Superior temporal gyrus (tissue), 1 donor: ENCODE results near the gene ADCYAP1R1.

Experiments used
- DNase-seq: peaks from one replicate; pipeline ENCODE4 v3.0.0-alpha.2; 2016; ENCODE audit errors: extremely low spot score

ADCYAP1R1 gene

GRCh38 chr7:31084226-31084625 lies 32.1 kb downstream of the ADCYAP1R1 start:
- DNase-seq, result no peak

- no peak for DNase-seq
Observed at GRCh38 chr7:31087351-31087750, 35.2 kb downstream of the ADCYAP1R1 start.

GRCh38 chr7:31091924-31092434 lies 39.9 kb downstream of the ADCYAP1R1 start:
- DNase-seq, result no peak

GRCh38 chr7:31092606-31093005 lies 40.5 kb downstream of the ADCYAP1R1 start:
- DNase-seq, result no peak

- DNase-seq, result no peak
Observed at GRCh38 chr7:31093282-31093681, 41.2 kb downstream of the ADCYAP1R1 start.

DNA sequence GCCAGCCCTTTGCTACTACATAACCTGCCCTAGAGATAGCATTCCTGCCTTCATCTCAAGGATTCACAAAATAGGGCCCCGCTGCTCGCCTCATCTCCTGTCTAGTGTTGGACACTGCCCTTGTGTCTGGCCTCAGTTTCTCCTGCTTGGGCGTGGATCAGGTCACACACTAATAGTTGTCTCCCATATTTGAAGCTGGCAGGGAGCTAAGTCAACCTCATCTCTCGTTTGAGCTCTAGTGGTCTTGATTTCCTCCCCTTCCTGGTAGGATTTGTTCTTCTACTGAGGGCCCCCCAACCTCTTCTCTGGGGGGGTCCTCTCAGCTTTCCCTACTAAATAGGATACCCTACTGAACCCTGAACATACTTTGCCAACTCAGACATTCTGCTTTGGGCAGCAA lies 42.2 kb downstream of the ADCYAP1R1 start:
- DNase-seq, result no peak

- no peak for DNase-seq
Observed at GRCh38 chr7:31095286-31096197, 43.4 kb downstream of the ADCYAP1R1 start.

GRCh38 chr7:31096198-31096876 lies 44.2 kb downstream of the ADCYAP1R1 start:
- no peak for DNase-seq

DNA sequence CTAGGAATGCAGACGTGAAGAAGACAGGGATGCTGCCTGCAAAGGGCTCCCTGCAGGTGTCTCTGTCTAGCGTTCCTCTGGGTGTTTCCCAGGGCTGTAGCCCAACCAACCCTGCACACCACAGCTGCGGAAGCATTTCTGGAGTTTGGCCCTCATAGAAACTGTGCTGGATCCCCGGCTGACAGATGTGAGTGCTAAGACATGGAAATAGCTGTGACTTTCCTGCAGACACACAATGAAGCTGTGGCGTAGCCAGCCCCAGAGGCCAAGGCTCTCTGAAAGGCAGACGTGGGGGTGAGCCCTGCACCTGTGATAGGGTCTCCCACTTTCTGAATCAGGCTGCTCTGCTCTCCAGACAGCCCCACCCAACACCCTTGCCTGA lies 44.8 kb downstream of the ADCYAP1R1 start:
- no peak for DNase-seq

GRCh38 chr7:31098642-31099360 lies 46.7 kb downstream of the ADCYAP1R1 start:
- no peak for DNase-seq

DNA sequence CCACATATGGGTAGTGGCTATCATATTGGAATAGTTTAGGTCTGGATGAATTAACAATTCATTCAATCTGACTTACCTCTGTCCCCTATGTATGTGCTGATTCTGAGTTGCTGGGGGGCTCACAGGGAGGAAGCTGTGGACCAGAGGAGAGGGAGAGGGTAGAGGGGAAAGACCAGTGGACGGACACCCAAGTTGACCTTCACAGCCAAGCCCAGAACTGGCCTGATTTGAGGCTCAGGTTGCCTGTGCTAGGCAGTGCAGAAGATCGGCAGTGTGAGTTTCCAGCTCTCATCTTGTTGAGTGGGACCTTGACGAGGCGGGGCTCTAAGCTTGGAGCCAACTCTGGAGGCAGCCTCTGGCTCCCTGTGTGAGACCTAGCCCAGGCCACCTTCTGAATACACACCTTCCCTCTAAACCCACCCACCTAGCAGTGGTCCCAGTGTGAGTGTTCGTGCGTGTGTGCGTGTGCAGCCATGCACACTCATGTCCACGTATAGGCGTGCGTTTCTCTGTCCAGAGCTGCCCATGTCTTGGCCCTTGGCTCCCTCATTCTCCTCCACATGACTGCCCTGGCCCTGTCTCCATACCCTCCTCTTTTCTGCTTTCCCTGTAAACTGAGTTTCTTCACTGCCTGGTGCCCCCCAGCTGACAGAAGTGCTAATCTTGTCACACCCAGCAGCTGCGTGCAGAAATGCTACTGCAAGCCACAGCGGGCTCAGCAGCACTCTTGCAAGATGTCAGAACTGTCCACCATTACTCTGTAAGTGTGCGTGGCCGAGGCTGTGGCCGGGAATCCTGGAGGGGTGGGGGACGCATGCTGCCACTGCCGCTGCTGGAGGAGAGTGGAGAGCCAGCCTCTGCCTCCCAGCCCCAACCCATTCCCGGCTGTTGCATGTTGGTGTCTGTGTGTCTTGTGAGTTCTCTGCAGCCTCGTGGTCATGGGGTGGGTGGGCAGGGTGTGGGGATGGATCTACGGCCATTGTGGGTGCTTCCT lies 47.6 kb downstream of the ADCYAP1R1 start:
- no peak for DNase-seq

DNA sequence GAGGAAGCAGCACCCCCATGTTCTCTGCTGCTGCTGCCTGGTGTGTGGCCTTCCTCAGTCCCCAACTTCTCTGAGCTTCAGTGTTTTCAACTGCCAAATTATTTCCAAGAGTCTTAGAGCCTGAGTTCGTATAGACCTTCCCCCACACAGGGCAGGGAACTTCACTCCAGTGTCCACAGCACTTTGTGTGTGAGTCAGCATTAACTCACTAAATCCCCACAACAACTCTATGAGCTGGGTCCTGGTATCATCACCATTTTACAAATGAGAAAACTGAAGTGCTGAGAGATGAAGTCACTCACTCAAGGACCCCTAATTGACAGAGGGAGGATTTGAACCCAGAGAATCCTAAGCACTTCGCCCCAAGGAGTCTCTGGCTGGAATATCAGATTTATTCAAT lies 48.3 kb downstream of the ADCYAP1R1 start:
- no peak for DNase-seq

DNA sequence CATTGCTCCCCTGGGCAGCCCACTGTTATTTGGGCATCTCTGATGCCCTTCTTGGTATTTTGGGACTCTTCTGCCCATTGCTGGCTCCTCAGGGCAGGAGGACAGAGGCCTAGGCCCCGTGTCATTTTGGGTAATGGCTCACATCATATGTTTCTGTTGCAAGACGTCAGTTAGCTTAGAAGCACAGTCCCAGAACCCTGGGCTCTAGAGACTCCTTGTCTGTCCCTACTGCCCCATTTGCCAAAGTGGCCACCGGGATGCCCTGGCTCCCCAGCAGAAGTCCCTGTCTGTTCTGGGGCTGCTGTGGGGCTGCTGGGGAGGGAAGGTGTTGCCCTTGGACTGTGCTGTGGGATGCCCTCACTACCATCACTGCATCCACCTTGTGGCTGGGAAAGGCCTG lies 48.8 kb downstream of the ADCYAP1R1 start:
- no peak for DNase-seq

DNA sequence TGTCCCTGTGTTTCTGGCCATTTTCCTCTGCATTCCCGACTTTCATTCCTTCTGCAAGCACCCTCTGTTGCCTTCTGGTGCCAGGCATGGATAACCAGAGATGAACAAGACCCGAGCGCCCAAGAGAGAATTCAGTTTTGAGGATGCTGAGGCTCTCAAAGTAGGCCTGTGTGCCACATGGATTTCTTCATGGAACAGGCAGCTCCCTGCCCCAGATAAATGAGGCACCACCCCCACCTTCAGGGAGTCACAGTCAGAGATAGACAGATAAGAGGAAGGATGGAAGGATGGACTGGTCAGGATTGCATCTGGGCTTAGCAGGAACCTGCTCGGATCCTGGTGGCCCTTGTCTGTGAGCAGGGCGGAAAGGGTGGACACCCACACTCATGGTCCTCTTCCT lies 49.4 kb downstream of the ADCYAP1R1 start:
- DNase-seq, result no peak

DNA sequence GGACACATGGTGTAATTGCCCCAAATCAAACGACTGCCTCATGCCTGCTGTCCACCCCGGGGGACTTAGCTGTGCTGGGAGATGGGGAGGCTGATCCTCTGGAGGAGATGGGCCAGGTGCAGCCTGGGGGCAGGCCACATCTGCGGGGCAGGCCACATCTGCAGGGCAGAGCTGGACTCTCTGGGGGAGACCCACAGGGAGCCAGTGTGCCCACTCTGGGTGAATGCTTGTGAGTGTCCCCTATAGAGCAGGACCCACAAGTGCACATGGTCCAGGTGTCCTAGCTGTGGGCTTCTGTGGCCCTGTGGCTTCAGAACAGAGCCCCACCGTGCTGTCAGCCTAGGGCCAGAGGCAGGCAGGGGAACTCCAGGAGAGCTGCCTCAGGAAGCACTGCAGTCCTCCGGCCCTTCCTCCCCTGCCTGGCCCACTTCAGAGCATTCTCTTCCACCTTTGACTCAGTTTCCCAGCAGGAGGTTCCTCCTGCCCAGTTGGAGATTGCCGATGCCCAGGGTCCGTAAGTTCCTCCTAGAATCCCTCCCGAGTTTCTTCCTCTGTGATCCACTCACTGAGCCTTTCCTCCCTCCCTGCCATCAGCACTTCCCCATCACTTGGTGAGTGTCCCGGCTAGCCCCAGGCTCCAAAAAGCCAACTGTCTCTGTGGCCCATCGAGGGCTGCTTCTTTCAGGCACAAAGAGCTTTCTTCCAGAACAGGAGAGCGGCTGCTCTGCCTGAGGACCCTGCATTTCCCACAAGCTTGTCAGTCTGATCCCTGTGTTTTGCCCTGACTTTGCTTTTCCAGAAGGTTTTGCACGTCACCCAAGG lies 50.3 kb downstream of the ADCYAP1R1 start:
- no peak for DNase-seq

- DNase-seq, result no peak
Observed at GRCh38 chr7:31102973-31103850, 51.1 kb downstream of the ADCYAP1R1 start.

GRCh38 chr7:31104361-31105255 lies 52.5 kb downstream of the ADCYAP1R1 start:
- DNase-seq, result no peak
